Cardiac muscle cell (in vitro differentiated cells and primary cell): ENCODE results near the gene SLC13A4. TPM values are rescaled to one million over a fixed set of nuclear protein-coding genes. Genes with fewer than 3 reads are reported as not detected.
A peak's percentile ranks its signal among the peaks of the same experiment; 100 is the strongest.

Experiments used
- DNase-seq, 2 donors: peaks; one replicate each; pipeline versions ENCODE4 v3.0.0 to v3.0.0-alpha.2; 2010 to 2017; ENCODE audit warnings: low read depth in 1 of 2, low spot score in 1 of 2
- H3K27ac ChIP-seq: fragments of 200-600 bp; sonication (generic); 2 replicates; pipeline ENCODE4 v1.5.1; 2016
- H3K27me3 ChIP-seq: fragments of 200-600 bp; sonication (generic); 2 replicates; pipeline ENCODE4 v1.6.0; 2016; ENCODE audit warnings: control low read depth
- H3K36me3 ChIP-seq: fragments of 200-600 bp; sonication (generic); 2 replicates; pipeline ENCODE4 v1.5.1; 2016; ENCODE audit warnings: control low read depth
- H3K4me1 ChIP-seq: fragments of 200-600 bp; sonication (generic); 2 replicates; pipeline ENCODE4 v1.8.1; 2017; ENCODE audit warnings: low read depth, mild to moderate bottlenecking, mixed run types
- H3K4me3 ChIP-seq: fragments of 200-600 bp; sonication (generic); 2 replicates; pipeline ENCODE4 v1.5.1; 2016; ENCODE audit warnings: mild to moderate bottlenecking
- H3K9me3 ChIP-seq: fragments of 200-600 bp; sonication (generic); 2 replicates; pipeline ENCODE4 v1.5.1; 2017; ENCODE audit warnings: low read depth, mild to moderate bottlenecking, control low read depth
- polyA plus RNA-seq: library from polyadenylated mRNA; unstranded; fragments of >200 nt; fragmentation: Nextera tagmentation; extraction: Ambion mirVana; gene quantifications from 2 replicates; pipeline ENCODE4 v1.2.1, GENCODE V29; 2016
- total RNA-seq: library from RNA; depleted of rRNA; stranded (reverse); fragments of >200 nt; gene quantifications from 2 replicates; pipeline ENCODE4 v1.2.3, GENCODE V29; 2016
- TF ChIP-seq, protein P1 (sequence below): IDR thresholded peaks from 2 replicates; pipeline ENCODE4 v1.5.1; 2012; ENCODE audit warnings: low read depth, mild to moderate bottlenecking, low read length

Gene SLC13A4
- total and polyA plus RNA-seq, 2 experiments from 2014 or later: 0.12 to 3.9 TPM

DNA sequence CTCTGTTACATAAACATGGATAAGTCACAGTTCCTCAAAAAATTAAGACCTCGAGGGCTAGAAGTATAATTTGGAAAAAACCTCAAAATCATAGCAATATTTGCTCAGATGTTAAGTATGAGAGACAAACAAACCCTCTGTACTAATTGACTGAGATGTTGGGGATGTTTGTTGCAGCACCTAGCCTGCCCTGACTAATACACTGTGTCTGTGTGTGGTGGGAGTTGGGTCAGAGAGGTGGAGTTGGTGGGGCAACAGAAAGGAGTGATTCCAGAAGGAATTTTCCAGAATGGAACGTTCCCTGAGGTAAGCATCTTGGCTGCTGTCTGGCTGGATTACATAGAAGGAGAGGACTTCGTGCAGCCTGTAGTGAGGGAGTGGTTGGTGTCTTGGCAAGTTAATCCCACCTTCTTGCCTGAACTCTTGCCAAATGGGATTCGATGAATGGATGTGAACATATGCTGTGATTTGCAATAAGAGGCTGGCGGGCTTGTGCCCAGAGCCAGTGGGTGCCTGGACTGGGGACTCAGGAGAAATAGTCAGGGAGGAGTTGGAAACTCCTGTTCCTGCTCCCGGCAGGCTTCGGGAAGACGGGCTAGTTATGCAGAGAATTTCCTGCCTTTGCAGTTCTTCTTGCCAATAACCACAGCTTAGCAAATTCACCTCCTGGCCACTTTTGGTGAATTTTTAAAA is 29.9 kb upstream of the SLC13A4 start:
- Histone ChIP-seq H3K36me3 (no peaks in the 10 kb centered on the region), H3K27ac (no peak overlapping the region), H3K4me1 (peaks cover 14% of the 10 kb centered on the region), H3K27me3 (no peaks in the 10 kb centered on the region), H3K4me3 (no peak overlapping the region), H3K9me3 (no peaks in the 10 kb centered on the region)
- TF ChIP-seq, protein P1, sequence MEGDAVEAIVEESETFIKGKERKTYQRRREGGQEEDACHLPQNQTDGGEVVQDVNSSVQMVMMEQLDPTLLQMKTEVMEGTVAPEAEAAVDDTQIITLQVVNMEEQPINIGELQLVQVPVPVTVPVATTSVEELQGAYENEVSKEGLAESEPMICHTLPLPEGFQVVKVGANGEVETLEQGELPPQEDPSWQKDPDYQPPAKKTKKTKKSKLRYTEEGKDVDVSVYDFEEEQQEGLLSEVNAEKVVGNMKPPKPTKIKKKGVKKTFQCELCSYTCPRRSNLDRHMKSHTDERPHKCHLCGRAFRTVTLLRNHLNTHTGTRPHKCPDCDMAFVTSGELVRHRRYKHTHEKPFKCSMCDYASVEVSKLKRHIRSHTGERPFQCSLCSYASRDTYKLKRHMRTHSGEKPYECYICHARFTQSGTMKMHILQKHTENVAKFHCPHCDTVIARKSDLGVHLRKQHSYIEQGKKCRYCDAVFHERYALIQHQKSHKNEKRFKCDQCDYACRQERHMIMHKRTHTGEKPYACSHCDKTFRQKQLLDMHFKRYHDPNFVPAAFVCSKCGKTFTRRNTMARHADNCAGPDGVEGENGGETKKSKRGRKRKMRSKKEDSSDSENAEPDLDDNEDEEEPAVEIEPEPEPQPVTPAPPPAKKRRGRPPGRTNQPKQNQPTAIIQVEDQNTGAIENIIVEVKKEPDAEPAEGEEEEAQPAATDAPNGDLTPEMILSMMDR: no peak
- peak in 1 of 2 donors; percentile 94 for DNase-seq

DNA sequence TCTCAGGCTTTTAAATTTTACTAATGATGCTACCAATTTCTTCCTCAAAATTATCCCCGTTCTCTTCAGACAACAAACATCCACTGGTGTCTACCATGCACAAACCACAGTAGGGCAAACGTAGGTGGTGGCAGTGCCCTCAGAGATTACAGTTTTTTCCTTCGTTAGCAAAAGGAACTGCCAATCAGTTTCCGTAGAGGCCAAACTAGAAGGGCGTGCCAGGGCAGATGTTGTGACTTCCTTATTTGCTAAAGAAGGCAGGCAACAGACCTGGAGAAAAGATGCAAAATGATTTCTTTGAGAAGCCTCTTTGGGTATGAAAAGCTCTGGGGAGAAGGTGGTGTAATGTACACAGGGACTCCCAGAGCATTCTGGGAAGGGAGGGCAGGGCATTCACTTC is 28.2 kb upstream of the SLC13A4 start:
- Histone ChIP-seq H3K4me3 (no peak overlapping the region), H3K27ac (no peak overlapping the region), H3K27me3 (no peaks in the 10 kb centered on the region), H3K9me3 (no peaks in the 10 kb centered on the region), H3K4me1 (peaks cover 14% of the 10 kb centered on the region), H3K36me3 (no peaks in the 10 kb centered on the region)
- TF ChIP-seq, protein P1: no peak
- no peak for DNase-seq

GRCh38 chr7:135755351-135755753 is 27.4 kb upstream of the SLC13A4 start:
- DNase-seq: no peak
- Histone ChIP-seq H3K27ac (no peak overlapping the region), H3K36me3 (no peaks in the 10 kb centered on the region), H3K4me1 (peaks cover 14% of the 10 kb centered on the region), H3K27me3 (no peaks in the 10 kb centered on the region), H3K9me3 (no peaks in the 10 kb centered on the region), H3K4me3 (no peak overlapping the region)
- TF ChIP-seq, protein P1: no peak

DNA sequence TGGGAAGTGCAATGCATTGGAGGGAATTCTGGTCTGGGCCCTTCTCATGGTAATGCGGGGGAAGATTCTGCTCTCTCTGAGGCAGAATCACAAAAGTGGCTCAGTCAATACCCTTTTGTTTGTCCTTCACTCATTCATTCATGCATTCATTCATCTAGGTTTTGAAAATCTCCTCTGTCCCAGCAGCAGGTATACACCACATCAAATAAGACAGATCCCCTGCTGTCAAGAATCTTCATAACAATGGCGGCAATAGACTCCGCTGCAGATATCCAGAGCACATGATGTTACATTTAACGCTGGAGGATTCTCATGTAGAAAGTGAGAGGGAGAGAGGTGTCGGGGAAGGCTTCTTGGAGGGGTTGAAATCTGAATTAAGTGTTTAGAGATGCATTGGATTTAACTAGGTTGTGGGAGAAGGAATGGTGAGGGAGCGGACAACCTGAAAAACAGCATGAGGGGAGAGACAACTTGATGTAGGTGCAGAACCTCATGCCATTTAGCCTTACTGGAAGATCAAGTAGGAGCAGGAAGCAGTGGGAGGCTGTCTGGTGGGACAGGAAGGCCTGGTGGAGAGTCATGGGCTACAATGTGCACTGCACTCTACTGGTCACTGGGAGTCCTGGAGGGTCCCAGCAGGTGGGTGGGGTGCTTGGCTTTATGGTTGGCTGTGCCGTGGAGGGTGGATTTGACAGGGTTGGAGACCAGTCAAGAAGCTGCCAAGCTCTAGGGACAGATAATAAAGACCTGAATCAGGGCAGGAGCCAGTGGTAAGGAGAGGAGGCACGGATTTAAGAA is 25.8 kb upstream of the SLC13A4 start:
- TF ChIP-seq, protein P1: no peak
- no peak for DNase-seq
- H3K4me3 ChIP-seq: no peak overlapping the region

DNA sequence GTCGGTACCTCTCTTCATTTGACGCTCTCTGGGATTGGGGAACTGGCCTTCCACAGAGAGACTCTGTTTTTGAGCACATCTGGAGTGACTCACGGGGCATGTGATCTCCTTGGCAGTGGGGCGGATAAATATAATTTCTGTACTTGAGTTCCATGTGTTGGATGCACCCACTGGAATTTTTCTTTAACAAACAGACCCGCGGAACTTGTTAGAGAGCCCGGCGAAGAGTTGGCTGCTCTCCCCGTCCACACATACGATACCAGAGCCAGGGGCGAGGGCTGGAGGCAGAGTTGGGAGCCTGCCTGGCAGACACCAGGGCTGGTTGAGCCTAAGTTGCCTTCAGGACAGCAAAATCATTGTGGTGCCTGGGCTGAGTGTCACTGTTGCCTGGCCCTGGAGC is 20.8 kb upstream of the SLC13A4 start, which contains the start of gene FAM180A:
TSS of gene FAM180A (minus strand) at position 44 of the 400 bp plus-strand sequence. CDS start 233 bp downstream, outside the sequence.
- Histone ChIP-seq H3K36me3 (no peaks in the 10 kb centered on the region), H3K27me3 (no peaks in the 10 kb centered on the region), H3K4me3 (no peak within 1 kb of the TSS), H3K4me1 (peaks cover 2% of the 10 kb centered on the region), H3K27ac (no peak within 1 kb of the TSS), H3K9me3 (no peaks in the 10 kb centered on the region)
- TF ChIP-seq, protein P1: no peak
- peak in 1 of 2 donors; percentile 91 for DNase-seq

More for the DNA sequence above, 25.8 kb upstream of the SLC13A4 start:
- no peaks in the 10 kb centered on the region for H3K27me3 ChIP-seq
- H3K4me1 ChIP-seq: peaks cover 6% of the 10 kb centered on the region
- H3K36me3 ChIP-seq: no peaks in the 10 kb centered on the region
- H3K9me3 ChIP-seq: no peaks in the 10 kb centered on the region
- no peak overlapping the region for H3K27ac ChIP-seq
